ENCODE results near the gene TRAPPC10.

Gene TRAPPC10

DNA sequence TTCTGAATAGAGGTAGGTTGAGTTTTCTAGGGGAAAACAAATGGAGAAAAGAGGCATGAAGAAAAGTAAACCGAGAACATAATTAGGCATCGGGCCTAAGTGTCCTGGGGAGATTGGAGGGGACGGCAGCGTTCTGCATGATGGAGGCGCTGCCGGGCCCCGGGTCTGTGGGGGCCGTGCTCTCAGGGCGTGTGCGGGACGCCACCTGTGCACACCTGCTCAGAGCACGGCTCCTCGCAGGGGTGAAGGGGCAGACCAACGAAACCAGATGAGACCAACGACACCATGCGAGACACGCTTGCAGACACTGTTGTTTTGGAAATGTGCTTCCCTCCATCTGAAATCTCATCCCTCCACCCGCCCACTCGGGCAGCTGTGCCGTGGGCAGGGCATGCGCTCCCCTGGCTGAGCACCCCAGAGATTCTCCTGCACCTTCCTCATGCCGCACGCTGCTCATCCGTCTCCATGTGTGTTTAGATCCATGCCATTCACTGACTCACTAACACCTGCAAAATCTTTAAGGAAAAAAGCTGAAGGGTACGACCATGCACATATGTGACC lies 28.2 kb upstream of the TRAPPC10 start:
- no peak for DNase-seq

DNA sequence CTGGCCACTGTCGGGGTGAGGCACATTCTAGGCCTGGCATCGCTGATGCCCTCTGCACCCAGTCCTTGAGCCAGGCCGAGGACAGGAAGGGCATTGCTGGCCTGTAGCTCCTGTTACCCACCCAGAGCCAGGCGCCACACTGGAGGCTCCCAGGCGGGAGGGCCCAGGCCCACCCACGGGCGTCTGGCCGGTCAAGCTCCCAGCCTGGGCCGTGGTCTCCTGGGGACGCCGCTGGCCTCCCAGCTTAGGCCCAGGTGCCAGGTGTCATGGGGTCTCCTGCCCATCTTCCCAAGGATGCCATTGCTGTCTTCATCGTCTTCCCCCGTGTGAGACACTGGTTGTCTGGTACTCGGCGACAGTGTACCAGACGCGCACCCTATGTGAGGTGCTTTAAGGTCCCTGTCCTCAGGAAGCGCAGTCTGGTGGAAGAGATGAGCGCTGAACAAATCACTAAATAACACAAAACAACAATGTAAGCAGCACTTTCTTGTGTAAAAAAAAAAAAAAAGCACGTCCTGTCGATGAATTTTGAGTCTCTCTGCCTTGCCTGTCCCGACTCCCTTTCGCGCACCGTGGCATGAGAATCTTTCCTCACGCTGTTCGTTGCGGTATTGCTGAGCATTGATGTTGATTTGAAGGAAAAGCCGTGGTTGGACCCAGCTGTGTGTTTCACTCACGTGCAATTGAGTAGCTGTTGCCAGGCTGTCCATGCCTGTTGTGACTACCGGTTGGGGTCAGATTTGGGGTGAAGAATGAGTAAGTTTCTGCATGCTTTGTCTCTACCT lies 27.0 kb upstream of the TRAPPC10 start:
- no peak for DNase-seq

DNA sequence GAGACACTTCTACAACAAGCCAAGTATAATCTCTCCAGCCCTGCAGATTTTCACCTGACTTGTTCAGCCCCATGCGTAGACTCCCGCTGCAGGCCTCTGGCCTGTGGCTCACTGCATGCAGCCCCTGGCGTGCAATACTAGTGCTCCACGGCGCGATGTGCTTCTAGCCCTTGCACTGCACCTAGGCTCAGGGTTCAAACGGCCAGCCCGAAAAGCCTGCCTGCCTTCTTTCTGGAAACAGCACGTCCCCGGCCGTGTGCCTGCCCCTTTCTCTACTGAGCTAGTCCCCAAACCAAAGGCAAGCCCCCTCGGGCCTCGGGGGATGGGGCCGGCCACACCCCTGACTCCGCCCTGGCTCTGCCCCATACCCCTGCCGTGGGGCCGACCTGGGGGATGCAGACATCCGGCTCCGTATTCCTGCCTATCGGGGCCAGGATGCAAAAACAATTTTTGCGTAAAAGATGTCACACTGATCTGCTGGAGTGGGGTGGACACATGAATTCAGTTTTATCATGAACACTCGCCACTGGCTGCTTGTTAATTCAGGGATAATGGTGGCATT lies 26.3 kb upstream of the TRAPPC10 start:
- no peak for DNase-seq

DNA sequence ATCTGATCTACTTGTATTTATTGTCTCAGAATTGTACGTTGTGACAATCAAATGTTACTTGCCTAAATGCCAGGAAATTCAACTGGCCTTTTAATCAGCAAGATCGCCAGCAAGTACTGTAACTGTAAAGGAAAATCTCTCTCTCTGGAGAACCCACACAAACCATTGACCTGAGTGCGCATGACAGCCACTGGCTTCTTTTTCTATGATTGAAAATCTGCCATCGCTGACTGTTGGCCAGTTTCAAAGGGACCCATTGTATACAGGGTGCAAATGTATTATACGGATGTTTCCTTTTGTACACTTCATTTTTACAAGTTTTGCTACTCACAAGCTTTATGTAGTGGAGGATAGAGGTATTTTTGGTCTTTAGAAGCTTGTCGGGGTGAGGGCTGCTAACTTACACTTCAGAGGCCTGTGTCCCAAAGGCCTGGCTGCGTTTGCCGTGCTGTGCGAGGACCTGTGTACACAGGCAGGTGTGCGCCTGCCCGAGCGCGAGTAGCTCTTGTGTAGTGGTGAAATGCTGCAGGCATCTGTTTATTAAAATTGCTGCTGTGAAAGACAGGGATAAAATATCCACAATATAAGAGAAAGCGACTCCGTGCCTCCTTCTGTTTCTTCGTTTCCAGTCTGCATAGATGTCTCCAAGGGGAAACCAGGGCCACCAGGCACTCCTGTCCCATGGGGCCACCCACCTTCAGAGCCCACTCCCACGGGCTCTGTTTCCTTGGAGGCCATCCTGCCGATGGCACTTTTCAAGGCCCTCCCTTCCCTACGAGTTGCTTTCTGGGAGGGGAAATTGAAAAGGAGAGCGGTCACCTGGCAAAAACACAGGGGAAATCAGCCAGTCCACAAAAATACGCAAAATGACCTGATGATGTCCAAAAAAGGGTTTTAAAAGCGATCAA lies 25.3 kb upstream of the TRAPPC10 start:
- no peak for DNase-seq

DNA sequence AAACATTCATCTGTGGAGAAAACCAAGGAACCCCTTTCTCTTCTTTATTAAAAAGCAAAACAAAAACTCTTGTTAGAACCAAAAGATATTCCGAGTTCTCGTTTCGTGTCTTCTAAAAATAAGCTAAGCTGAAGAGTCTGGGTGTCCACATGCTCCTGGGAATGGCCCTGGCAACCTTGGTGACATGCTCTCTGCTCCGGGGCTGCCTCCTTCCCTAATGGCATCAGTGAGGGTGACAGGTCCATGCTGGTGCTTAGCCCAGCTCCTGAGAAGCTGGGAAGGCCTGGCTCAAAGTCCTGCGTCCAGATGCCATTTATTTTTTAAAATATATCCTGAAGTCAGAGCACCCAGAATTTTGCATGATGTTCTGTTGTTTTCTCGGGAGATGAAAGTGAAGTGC lies 24.6 kb upstream of the TRAPPC10 start:
- DNase-seq: no peak

DNA sequence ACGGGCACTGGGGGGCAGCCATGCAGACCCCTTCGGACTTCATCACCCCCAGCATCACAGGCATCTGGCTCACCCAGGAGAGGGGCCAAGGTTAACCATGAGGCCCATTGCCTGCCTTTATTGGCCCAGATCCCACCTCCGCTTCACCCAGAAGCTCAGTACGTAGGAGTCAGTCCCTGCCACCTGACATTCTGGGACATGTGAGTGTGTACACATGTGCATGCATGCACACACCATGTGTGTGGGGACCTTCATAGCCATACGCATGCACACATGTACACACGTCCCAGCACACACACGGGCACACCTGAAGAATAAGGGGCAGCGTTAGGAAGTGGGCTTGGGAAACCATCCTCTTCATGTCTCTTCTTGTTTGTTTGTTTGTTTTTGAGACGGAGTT lies 24.1 kb upstream of the TRAPPC10 start:
- no peak for DNase-seq

DNA sequence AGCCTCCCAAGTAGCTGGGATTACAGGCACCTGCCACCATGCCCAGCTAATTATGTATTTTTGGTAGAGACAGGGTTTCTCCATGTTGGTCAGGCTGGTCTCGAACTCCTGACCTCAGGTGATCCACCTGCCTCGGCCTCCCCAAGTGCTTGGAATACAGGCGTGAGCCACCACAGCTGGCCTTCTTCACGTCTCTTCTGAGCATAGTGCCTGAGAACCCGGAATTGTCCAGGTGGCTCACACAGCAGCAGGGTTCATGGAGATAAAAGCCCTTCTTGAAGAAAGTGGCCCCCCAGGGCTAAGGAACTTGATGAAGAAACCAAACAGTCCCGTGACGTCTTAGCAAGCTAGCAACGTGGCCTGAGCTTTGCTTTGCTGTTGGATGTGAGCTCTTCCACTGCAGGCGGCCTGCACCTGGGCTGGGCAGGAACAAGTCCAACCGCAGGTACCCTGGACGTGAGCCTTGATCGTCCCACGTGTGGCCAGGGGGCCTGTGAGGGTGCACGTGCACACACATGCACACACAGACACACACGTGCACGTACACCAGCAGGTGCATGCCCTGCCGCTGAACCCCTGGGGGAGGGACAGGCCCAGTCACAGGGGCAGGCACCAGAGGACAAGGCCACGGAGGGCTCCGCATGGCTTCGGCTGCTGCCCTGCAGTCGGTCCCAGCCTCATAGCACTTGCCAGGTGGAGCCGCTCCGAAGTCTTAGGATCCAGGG lies 23.4 kb upstream of the TRAPPC10 start:
- DNase-seq: no peak

DNA sequence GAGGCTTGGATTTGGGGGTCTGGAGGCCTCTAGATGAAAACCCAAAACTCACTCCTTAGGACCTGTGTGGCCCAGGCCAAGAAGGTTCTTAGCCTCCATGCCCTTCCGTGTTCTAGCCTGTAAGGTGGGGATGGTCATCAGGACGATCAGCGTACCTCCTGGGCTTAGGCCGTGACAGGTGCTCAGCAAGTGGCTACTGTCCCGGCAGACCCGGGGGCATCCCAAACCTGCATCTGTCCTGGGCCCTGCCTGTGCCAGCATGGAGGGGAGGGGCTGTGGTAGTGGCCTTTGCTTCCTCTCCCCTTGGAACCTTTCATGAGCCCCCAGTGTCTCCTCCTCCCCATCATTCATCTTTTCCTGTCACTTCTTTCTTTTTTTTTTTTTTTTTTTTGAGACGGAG lies 22.7 kb upstream of the TRAPPC10 start:
- DNase-seq: no peak

DNA sequence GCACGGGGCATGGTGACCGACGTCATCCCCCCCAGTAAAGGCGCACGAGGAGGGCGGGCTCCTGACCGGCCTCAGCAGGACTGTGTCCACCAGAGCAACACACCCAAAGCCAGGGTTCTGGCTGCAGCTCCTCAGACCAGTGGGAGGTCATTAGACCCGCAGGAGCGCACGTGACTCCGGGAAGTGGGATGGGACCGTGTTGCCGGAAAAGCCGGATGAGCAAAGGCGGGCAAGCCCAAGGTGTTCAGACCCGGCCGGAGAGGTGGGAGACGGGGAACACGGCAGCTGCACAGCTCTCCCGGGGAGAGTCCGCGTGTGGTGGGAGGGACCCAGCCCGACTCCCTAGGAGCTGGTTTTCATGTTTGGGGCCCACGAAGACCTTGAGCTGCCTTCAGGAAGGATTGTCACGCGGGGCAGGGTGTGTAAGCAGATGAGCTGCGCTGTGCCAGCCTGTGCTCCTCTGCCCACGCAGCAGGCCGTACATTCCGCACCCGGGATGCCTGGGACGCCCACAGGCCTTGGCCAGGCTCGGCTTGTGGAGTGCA lies 20.6 kb upstream of the TRAPPC10 start:
- DNase-seq: no peak

DNA sequence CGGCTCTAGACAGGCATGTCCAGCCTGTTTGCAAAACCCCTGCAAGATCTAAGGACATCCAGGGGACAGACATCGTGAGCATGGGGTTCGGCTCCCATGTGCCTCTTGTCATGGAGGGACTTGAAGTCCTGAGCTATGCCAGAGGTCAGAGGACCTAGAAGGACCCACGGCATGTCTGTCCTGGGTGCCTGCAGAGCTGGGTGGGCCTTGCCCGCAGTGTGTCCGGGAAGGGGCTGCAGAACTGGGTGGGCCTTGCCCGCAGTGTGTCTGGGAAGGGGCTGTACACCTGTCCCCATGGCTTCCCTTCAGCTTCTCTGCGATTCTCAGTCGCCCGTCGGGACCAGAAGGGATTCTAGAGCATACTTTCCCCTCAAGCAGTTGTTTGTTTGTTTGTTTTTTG lies 20.0 kb upstream of the TRAPPC10 start:
- no peak for DNase-seq

DNA sequence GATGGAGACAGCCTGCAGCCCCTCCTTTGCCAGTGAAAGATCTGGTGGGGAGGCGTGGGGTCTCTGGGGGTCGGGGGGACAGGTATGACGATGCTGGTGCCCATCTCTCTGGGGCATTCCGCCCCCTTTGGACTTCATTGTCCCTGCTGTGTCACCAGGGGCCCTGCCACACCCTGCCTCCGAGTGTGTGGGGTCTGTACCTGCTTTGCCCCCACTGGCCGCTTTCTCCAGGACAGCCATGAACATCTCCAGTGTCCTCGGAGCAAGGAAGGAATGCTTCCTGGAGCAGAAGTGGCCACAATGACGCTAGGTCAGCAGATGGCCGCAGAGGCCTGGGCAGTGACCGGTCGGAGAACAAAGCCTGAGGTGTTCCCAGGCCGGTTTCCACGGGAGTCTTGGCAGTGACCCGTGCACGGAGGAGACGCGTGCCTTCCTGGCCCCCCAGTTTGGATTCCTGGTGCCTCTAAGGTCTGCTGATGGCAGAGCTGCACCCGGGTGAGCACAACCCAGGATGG lies 18.6 kb upstream of the TRAPPC10 start:
- DNase-seq: no peak

DNA sequence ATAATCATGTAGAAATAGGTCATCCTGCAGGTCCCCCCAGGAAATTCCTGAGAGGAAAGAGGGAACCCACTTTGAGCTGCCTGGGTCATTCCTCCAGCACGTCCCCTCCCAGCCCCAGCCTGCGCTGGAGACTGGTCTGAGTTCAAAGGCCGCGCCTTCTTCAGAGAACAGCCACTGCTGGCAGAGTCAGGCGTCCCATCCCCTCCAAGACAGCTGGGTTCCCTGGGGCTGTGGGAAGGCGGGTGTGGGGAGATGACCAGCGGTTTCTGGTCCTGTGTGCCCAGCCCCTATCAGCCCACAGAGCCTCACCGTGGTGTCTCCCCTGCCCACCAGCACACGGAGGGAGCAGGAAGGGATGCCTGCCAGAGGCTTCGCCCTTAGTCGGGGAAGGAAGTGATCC lies 18.0 kb upstream of the TRAPPC10 start:
- DNase-seq: no peak

DNA sequence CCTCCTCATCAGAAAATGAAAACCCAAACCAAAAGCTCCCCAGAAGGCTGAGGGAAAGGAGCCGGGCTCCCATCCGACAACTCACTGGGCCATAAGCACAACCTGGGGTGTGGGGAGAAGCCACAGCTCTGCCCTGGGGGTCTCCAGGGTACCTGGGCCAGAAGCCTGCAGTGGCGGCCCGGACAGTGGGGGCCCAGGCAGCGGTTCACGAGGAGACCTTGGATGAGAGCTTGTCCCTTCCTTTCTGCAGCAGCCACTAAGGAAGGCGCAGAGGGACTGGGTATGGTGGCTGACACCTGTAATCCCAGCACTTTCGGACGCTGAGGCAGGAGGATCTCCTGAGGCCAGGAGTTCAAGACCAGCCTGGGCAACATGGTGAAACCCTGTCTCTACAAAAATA lies 17.5 kb upstream of the TRAPPC10 start:
- DNase-seq: no peak

DNA sequence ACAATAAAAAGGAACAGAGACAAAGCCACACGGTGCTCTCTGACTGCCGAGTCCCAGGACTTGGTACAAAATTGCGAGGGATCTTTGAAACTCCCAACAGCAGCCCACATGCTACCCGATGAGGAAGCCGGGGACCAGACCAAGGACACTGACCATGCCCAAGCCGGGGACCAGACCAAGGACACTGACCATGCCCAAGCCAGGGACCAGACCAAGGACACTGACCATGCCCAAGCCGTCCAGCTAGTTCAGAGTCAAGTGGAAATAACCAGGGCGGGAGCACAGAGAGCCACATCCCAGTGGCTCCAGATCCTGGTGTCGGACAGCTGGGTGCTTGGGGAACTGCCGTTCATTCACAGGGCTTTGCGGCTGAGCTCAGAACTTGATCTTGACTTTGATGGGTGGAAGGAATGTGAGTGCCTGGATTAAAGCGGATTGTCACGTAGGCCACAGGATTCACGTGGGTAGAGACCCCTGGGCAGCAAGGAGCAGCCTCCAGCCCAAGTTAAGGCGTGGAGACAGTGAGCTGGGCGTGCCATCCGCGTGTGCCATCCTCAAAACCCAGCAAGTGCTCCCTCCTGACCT lies 16.5 kb upstream of the TRAPPC10 start:
- DNase-seq: no peak

DNA sequence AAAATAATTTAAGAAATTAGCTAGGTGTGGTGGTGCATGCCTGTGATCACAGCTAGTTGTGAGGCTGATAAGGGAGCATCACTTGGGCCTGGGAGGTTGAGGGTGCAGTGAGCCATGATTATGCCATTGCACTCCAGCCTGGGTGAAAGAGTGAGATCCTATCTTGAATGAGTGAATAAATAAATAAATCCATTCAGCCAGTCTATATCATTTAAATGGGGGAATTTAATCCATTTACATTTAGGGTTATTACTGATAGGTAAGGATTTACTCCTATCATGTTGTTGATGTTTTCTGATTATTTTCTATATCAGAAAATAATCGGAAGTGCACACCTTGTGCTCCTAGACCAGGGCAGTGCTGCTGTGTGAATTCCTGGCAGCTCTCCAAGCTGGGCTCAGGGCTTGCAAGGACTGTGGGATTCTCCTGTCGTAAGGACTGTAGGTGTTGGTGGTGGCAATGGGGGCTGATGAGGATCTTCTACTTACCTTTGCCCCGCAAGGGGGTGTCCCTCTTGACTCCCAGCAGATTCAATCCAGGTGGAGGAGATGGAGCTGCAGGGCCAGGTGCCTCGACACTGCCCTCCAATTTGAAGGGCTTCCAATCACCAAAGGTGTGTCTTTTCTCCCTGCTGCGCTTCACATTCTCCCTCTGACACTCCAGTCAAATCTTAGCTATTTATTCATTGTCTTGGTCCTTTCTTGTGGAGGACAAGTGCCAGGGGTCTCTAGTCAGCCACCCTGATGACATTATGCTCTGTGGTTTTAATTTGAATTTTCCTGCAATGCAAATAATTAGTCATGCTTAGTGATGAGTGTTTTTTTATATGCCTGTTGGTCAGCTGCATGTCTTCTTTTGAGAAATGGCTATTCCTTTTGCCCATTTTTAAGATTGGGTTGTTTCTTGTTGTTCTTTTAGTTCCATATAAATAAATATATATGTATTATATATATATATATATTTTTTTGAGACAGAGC lies 14.1 kb upstream of the TRAPPC10 start:
- no peak for DNase-seq

DNA sequence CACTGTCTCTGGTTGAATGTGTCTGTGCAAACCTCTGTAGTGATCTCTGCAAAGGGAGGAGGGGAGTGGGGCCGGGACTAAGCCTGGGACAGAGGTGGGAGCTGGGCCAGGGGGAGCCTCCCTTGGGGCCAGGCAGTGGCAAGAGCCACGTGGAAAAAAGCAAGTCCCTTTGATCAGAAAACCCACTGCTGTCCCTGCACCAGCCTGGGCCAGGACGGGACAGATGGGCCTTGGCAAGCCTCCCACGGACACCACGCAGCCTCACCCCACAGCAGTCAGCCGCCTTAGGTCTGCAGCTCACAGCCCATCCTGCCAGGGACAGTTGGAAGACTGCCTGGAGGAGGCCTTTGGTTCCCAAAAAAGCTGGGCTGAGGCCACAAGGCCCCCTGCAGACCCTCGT lies 11.7 kb upstream of the TRAPPC10 start:
- DNase-seq: no peak

DNA sequence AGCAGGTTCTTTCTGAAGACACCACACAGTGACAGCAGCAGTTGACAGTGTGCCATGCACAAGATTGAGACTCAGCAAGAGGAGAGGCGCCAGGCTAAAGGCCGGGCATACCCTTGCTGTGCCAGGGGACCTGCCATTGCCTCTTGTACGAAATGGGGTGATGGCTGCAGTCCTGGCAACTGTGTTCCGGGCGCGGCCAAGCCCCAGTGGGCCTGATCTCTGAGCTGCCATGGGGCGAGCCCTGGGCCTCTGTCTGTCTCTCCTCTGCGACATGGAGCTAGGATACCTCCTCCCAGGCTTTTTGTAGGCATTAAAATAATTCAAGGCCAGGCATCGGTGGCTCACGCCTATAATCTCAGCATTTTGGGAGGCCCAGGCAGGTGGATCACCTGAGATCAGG lies 9.6 kb upstream of the TRAPPC10 start:
- DNase-seq: no peak

DNA sequence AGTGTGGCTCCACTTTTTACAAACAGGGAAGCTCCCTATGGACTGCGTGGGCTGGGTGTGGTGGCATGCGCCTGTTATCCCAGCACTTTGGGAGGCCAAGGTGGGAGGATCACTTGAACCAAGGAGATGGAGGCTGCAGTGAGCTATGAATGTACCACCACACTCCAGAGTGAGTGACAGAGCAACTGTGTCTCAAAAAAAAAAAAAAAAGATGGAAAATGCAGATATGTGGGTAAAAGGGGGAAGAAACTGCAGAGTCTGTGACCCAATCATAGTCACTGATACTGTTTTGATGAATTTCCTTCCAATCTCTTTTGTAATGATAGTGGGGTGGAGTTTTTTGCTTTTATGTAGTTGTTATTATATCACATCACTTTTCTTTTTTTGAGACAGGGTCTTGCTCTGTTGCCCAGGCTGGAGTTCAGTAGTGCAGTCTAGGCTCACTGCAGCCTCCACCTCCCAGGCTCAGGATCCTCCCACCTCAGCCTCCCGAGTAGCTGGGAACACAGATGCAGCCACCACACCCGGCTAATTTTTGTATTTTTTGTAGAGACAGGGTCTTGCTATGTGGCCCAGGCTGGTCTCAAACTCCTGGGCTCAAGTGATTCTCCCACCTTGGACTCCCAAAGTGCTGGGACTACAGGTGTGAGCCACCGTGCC lies 8.7 kb upstream of the TRAPPC10 start:
- no peak for DNase-seq

DNA sequence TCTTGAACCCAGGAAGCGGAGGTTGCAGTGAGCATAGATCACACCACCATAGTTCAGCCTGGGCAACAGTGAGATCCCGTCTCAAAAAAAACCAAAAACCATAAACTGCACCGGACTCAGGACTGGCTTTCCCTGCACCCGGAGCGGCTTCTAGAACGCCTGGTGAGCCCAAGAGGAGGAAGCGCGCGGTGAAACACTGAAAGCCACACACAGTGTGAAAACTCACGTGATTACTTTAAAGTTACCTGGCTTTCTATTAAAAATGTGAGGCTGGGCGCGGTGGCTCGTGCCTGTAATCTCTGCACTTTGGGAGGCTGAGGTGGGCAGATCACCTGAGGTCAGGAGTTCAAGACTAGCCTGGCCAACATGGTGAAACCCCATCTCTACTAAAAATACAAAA lies 7.0 kb upstream of the TRAPPC10 start:
- no peak for DNase-seq

DNA sequence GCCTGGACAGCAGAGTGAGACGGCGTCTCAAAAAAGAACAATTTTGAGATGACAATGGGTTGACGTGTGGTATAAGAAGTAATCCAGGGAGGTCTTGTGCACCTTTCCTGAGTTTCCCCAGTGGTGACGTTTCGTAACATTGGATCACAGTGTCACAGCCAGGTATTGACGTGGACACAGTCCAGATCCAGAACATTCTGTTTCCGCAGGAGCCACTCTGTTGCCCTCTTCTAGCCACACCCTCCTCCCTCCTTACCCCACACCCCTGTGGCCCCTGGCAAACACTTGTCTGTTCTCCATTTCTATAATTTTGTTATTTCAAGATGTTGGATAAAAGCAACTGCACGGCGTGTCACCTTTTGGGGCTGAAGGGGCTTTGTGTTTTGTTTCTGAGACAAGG lies 6.5 kb upstream of the TRAPPC10 start:
- DNase-seq: no peak

Data from COR-L47 (cell line).